Stimulated activated CD4-positive, alpha-beta T cell treated with anti-CD3 and anti-CD28 coated beads, Interleukin-1b, Interleukin-23, amount 100 ng/mL, for 4 hours (primary cell): ENCODE results near the gene ATP5IF1.

Source experiments
- DNase-seq, 2 donors: peaks; one replicate each; pipeline ENCODE4 v3.0.0-alpha.2; 2020; ENCODE audit warnings: low read depth in 2 of 2

The ATP5IF1 gene

DNA sequence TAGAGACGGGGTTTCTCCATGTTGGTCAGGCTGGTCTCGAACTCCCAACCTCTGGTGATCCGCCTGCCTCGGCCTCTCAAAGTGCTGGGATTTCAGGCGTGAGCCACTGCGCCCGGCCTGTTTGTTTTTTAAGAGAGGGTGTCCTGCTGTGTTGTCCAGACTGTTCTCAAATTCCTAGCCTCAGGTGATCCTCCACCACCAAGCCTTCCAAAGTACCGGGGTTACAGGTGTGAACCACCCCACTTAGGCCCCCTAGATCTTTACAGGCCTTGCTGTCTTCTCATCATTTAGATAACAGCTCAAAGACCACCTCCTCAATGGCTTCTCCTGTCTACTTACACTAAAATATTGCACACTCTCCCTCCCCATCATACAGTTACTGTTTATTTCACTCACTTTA is 29.7 kb downstream of the ATP5IF1 start:
- no peak for DNase-seq

DNA sequence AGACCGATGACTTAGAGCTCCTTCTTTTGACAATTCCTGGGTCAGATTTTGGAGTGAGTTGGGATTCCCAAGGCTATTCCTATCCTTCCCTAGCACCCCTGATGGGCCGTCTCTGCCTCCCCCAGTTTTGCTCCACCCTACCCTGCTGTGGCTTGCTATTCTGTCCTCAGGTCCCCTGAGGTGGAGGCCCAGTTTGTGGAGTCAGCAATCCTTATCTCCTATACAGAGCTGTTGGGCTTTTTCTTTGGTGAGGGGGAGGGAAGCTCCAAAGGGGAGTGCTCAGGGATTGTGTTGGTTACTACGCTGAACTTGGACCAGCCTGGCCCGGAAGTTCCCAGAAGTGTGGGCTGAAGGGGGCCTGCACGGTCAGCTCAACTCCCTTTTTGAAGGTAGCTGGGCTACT is 31.0 kb downstream of the ATP5IF1 start:
- no peak for DNase-seq

DNA sequence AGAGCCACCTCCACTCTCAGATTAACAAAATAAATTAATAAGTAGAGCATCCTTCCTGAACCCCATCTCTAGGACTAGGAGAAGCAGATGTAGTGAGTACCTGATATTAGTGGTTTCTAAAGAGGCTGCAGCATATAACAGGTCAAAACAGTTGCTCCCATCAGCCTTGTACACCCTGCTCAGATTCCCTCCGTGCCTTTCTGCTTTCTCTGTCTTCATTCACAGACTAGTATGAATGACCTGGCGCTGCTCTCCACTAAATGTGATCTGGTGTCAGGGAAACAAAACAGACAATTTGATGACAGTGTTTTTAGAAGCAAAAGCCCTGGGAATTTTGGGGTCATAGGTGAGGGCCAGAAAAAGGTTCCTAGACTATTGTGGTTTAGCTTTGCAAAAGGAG is 31.7 kb downstream of the ATP5IF1 start:
- no peak for DNase-seq

DNA sequence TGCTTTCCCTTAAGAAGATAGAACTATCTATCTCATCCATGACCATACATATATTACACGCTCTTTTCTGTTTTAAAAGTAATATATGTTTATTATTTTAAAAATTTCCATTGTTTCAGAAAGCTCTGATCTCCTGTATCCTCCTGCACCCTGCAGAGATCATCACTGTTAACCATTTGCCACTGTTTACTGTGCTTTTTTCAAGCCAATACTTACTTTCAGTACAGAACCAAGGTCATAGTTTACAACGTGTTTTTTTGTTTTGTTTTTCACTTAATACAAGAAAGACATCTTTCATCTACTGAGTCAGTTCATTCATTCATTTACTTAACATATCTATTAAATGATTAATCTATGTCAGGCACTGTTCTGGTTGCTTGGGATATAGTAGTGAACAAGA is 33.6 kb downstream of the ATP5IF1 start:
- no peak for DNase-seq

DNA sequence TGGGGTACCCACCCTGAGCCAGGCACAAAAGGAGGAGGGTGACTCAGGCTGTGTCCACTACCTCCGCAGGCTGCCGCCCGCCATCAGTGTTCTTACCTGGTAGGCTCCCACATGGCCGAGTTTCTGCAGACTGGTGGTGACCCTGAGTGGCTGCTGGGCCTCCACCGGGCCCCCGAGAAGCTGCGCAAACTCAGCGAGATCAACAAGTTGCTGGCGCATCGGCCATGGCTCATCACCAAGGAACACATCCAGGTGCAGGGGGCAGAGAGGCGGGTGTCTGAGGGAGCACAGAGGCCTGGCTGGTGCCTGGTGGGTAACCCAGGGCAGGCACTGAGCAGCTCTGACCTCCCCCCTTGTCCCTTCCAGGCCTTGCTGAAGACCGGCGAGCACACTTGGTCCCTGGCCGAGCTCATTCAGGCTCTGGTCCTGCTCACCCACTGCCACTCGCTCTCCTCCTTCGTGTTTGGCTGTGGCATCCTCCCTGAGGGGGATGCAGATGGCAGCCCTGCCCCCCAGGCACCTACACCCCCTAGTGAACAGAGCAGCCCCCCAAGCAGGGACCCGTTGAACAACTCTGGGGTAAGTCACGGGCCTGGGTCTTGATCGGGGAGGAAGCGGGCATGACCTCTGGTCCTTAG is 36.4 kb downstream of the ATP5IF1 start:
- no peak for DNase-seq

DNA sequence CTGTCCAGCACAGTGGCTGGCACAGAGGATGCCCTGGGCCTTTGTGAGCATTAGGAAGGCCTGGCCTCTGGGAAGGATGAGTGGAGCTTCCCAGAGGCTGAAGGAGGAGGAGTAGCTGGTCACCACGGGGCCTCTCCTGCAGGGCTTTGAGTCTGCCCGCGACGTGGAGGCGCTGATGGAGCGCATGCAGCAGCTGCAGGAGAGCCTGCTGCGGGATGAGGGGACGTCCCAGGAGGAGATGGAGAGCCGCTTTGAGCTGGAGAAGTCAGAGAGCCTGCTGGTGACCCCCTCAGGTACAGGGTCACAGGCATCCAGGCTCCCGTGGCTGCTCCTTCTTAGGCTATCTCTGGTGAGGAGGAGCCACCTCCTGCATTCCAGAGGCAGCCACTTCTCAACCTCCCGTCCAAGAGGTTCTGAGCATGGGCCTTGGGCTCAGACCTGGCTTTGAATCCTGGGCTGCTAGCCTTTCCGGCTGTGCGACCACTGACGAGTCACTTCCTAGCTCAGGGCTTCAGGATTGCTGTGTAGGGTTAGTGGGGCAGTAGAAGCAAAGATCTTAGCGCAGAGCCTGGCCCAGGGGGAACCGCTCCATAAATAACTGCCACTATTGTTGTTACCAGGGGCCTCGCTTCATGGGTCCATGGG is 37.4 kb downstream of the ATP5IF1 start:
- no peak for DNase-seq

DNA sequence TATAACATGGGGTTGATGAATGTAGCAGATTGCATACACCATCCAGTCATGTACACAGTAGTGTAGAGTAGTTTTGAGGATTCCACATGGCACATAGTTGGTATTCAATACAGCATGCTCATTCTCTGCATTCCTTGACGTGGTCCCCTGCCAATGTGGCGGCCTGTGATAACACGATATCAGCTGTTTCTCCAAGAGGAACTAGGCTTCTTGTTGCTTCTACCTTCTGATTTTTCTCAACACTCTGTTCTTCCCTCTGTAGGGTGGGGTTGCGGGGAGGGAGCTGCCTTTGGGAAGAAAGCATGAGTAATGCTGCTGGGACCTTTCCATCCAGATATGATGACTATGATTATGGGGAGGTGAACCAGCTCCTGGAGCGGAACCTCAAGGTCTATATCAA is 42.8 kb downstream of the ATP5IF1 start:
- no peak for DNase-seq

DNA sequence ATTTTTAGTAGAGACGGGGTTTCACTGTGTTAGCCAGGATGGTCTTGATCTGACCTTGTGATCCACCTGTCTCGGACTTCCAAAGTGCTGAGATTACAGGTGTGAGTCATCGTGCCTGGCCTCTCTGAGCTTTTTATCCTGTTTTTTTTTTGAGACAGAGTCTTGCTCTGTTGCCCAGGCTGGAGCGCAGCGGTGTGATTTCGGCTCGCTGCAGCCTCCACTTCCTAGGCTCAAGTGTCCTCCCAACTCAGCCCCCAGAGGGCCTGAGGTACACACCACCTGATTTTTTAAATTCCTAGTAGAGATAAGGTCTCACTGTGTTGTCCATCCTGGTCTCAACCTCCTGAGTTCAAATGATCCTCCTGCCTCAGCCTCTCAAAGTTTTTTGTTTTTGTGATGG is 43.8 kb downstream of the ATP5IF1 start:
- no peak for DNase-seq

DNA sequence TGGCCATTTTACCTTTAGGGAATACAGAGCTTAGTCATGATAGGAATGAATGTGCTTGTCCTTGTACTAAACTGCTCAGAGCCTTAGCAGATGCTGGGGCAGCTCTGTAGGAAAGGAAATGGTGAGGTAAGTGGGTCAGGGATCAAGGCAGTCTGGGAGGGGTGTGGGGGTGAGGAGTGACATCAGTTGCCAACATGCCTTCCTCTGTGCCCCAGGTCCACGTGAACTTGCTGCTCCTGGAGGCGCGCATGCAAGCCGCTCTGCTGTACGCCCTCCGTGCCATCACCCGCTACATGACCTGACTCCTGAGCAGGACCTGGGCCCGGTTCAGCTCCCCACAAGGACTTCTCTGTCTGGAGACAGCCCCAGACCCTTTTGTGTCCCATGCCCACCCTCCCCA is 44.6 kb downstream of the ATP5IF1 start:
- no peak for DNase-seq

DNA sequence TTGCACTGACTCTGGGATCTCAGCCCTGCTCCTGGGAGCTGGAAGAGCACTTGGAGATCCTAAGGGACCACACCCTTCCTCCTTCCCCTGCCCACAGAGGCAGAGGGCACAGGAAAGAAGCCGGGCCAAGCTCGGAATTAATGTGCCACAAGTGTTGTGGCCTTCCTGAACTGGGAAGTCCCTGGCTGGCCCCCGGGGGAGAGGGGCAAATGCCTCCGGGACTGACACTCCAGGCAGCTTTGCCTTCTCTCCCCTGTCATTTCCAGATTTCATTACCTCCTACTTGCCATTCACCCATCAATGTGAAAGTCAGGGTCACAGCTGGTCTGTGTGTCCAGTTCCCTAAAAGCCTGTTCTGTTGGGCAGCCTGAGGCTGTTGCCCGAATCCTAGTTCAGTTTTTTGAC is 45.1 kb downstream of the ATP5IF1 start:
- no peak for DNase-seq

DNA sequence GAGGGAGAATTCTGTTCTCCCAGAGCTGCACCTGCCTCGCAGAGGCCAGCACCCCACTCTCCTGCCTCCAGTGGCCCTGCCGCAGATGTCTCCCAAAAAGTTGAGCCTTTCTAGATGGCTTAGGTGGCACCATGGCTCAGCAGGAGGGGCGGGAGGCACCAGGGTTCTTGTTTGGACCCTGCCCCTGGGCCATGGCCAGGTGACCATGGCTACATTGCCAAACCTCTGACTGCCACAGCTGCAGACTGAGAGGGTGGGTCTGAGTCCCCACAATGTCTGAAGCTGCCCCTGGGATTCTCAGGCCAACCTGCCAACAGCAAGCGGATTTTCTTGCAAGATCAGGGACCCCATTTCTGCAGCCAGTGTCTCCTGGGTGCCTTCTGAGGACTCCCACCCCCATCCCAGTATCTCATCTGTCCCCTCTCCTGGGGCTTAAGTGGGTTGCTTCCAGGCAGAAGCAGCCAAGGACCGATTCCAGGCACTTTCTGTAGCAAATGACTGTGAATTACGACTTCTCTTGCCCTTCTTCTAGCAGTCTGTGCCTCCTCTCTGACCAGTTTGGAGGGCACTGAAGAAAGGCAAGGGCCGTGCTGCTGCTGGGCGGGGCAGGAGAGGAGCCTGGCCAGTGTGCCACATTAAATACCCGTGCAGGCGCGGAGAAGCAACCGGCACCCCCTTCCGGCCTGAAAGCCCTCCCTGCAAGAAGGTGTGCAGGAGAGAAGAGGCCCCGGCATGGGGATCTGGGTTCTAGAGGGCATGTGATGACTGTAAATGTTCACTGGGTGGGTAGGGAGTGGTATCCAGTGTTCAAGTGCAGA is 45.9 kb downstream of the ATP5IF1 start:
- DNase-seq, result no peak

DNA sequence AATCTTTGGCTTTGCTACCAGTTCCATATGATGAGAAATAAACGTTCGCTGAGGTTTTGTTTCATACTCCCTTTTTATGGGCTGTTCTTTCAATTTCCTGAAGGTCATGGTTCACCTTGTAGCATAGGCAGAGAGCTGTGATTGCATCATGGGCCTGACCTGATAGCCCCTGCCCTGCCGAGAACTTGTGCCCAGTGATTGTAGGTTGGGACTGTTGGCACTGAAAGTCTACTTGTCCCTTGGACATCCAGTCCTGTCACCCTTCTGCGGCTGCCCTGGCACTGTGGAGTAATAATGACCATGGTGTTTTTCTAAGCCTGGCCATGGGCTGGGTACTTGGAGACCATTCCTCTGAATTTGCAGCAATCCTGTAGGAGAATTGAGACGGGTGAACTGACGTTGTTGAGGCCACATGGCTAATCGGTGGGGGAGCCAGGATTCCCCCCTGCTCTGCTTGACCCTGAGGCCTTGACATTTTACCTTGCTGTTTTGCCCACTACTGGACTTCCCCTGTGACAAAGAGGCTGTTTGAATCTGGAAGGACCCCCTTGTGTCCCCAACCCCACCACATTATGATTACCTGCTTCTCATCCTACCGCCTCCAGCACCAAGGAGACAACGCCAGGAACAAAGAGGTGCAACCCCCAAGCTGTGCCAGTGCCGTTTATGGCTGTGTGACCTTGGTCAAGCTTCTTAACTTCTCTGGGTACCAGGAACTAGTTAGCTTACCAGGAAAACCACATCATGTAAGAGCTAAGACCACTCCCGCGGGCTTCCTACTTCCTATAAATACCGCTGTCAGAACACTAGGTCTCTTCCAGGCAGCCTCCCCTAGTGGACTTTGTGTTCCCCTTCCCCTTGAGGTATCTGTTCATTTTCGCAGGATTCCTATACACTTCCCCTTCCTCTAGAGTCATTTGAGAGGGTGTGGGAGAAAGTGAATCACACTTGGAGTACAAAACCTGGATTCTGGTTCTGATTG is 46.8 kb downstream of the ATP5IF1 start:
- DNase-seq, result no peak

DNA sequence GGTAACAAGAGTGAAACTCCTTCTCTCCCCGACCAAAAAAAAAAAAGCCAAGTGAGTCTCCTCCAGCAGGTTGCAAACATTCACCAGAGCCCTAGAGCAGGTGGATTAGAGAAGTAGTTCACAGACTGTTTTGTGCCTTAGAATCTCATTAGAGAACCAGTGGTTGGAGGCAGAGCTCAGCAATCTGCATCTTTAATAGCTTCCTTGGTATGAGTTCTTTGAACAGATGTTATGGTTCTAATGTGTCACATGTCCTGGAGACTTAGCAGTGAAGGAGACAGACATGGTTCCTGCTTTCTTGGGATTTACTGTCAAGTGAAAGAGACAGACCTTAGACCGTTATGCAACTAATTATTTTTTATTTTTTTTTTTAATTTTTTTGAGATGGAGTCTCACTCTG is 50.2 kb downstream of the ATP5IF1 start:
- no peak for DNase-seq
